B cell (primary cell): ENCODE measurements around the gene TP53BP1. TPM values are rescaled to one million over a fixed set of nuclear protein-coding genes. Genes with fewer than 3 reads are reported as not detected.

Experiments used
- ATAC-seq: fragments of 200-7000 bp; cut with Tn5 transposase; one replicate; pipeline ENCODE4 v1.10.0; 2021; ENCODE audit warnings: low read depth, mild to moderate bottlenecking, moderate number of reproducible peaks, moderate library complexity
- CTCF ChIA-PET: fragments of 350-600 bp; sonication (Branson Sonifier 250); formaldehyde crosslinking; loops from one replicate; lab custom pipeline; 2021; ENCODE audit warnings: antibody characterized with exemption, inconsistent platforms; lab: Charles Lee
- POLR2A ChIA-PET: fragments of 350-600 bp; sonication (Branson Sonifier 250); formaldehyde crosslinking; loops from one replicate; lab custom pipeline; 2021; ENCODE audit warnings: antibody characterized with exemption; lab: Charles Lee
- DNase-seq: peaks from one replicate; pipeline ENCODE4 v3.0.0; 2013
- H2AFZ ChIP-seq: 2 replicates; pipeline ENCODE4 v1.6.1; 2012; ENCODE audit warnings: mild to moderate bottlenecking, low read depth, low read length; ENCODE audit not compliant: insufficient read depth, poor library complexity, severe bottlenecking
- H3K27ac ChIP-seq, 2 donors: 1 replicate in 1 of 2; 2 replicates in 1 of 2; pipeline ENCODE4 v1.5.1; 2012 to 2013; ENCODE audit warnings: low read length in 2 of 2, mild to moderate bottlenecking in 2 of 2, moderate library complexity in 1 of 2
- H3K27me3 ChIP-seq, 4 experiments: fragments of 200-600 bp in 1 of 4; sonication (generic) in 1 of 4; replicated peaks in 1 of 4; 1 replicate in 2 of 4; 2 replicates in 2 of 4; pipeline versions ENCODE4 v1.6.1 to v1.7.0; 2013 to 2016; ENCODE audit warnings: low read length in 3 of 4, mild to moderate bottlenecking in 2 of 4, mixed read lengths in 1 of 4, moderate library complexity in 1 of 4; ENCODE audit not compliant: insufficient read depth in 4 of 4, control insufficient read depth in 3 of 4; ENCODE audit errors: control extremely low read depth in 1 of 4
- H3K36me3 ChIP-seq, 2 experiments: replicated peaks in 1 of 2; 1 replicate in 1 of 2; 2 replicates in 1 of 2; pipeline versions ENCODE4 v1.6.1 to v1.7.1; 2013; ENCODE audit warnings: low read length in 1 of 2; ENCODE audit not compliant: insufficient read depth in 2 of 2, control insufficient read depth in 1 of 2; ENCODE audit errors: control extremely low read depth in 1 of 2, extremely low read depth in 1 of 2
- H3K4me1 ChIP-seq, 2 donors: fragments of 200-600 bp in 1 of 2; sonication (generic) in 1 of 2; 1 replicate in 1 of 2; 2 replicates in 1 of 2; pipeline versions ENCODE4 v1.5.1 to v1.6.1; 2013 to 2017; ENCODE audit warnings: low read length in 2 of 2; ENCODE audit not compliant: control insufficient read depth in 2 of 2, insufficient read depth in 2 of 2
- H3K4me2 ChIP-seq: replicated peaks from 2 replicates; pipeline ENCODE3; 2012; ENCODE audit warnings: mild to moderate bottlenecking, low read depth, low read length; ENCODE audit not compliant: poor library complexity, severe bottlenecking
- H3K4me3 ChIP-seq, 5 experiments: fragments of 200-600 bp in 1 of 5; sonication (generic) in 1 of 5; 1 replicate in 3 of 5; 2 replicates in 2 of 5; pipeline versions ENCODE4 v1.5.1 to v1.7.0; 2011 to 2016; ENCODE audit warnings: low read length in 4 of 5, mild to moderate bottlenecking in 4 of 5, low read depth in 2 of 5, control low read depth in 1 of 5, moderate library complexity in 1 of 5; ENCODE audit not compliant: insufficient read depth in 1 of 5; ENCODE audit errors: control extremely low read depth in 1 of 5, extremely low read depth in 1 of 5
- H3K79me2 ChIP-seq: fragments of 200-600 bp; sonication (generic); one replicate; pipeline ENCODE4 v1.6.0; 2016; ENCODE audit warnings: low read length; ENCODE audit not compliant: control insufficient read depth, insufficient read depth
- H3K9ac ChIP-seq: fragments of 200-600 bp; sonication (generic); 2 replicates; pipeline ENCODE4 v1.6.1; 2017; ENCODE audit warnings: mild to moderate bottlenecking, low read length, moderate library complexity
- H3K9me3 ChIP-seq, 3 donors: one replicate each; pipeline versions ENCODE4 v1.6.1 to v1.7.1; 2013; ENCODE audit warnings: low read length in 2 of 3; ENCODE audit not compliant: control insufficient read depth in 2 of 3, insufficient read depth in 1 of 3; ENCODE audit errors: control extremely low read depth in 1 of 3
- H4K20me1 ChIP-seq: 2 replicates; pipeline ENCODE4 v1.6.0; 2012; ENCODE audit warnings: mild to moderate bottlenecking, low read length; ENCODE audit not compliant: insufficient read depth, control insufficient read depth, poor library complexity, severe bottlenecking
- H3K27ac Mint-ChIP-seq: one replicate; pipeline ENCODE4 v1.8.0; 2021; ENCODE audit warnings: mixed read lengths
- H3K27me3 Mint-ChIP-seq: one replicate; pipeline ENCODE4 v1.8.0; 2021; ENCODE audit warnings: mixed read lengths
- H3K4me1 Mint-ChIP-seq: one replicate; pipeline ENCODE4 v1.8.0; 2021; ENCODE audit warnings: mixed read lengths
- H3K4me3 Mint-ChIP-seq: one replicate; pipeline ENCODE4 v1.8.0; 2021; ENCODE audit warnings: mixed read lengths
- H3K9me3 Mint-ChIP-seq: one replicate; pipeline ENCODE4 v1.8.0; 2022; ENCODE audit warnings: mixed read lengths; ENCODE audit not compliant: insufficient read depth
- CTCF ChIP-seq: fragments of 200-600 bp; IDR thresholded peaks from one replicate; pipeline ENCODE4 v1.8.0; 2022; ENCODE audit warnings: antibody characterized with exemption, mild to moderate bottlenecking
- EZH2 ChIP-seq: IDR thresholded peaks from 2 replicates; pipeline ENCODE4 v1.6.1; 2012; ENCODE audit warnings: borderline replicate concordance, low read depth, mild to moderate bottlenecking, moderate library complexity, low read length; ENCODE audit not compliant: insufficient read depth, poor library complexity, severe bottlenecking
- WGBS: methylation state at CpG from one replicate; pipeline ENCODE4 v1.1.5; 2013; ENCODE audit warnings: missing lambda C conversion rate; ENCODE audit not compliant: insufficient coverage; 5-methylcytosine and 5-hydroxymethylcytosine counted together
- intact Hi-C: fragments of 100-400 bp; cut with micrococcal nuclease; formaldehyde crosslinking; loops from one replicate; pipeline ENCODE4 v1.10.0; 2022
- polyA plus RNA-seq: library from polyadenylated mRNA; depleted of rRNA; stranded (reverse); fragments of >200 nt; gene quantifications from 2 replicates; pipeline ENCODE4 v1.2.3, GENCODE V29; 2012
- total RNA-seq, 2 donors: library from RNA; stranded (reverse); fragments of 120-200 nt in 1 of 2; gene quantifications; 1 replicate in 1 of 2; 2 replicates in 1 of 2; pipeline versions ENCODE4 v1.2.3 to v1.2.4, GENCODE V29; 2013 to 2022

TP53BP1 gene
- total and polyA plus RNA-seq, 2 donors (not counting 1 experiment from before 2014, with no cell fraction given), result 13.1 to 70.5 TPM

- no peaks in the 10 kb centered on the region for H4K20me1 ChIP-seq
- ChIA-PET POLR2A (no interaction called here), CTCF (no interaction called here)
- H3K27me3 Mint-ChIP-seq, result no peaks in the 10 kb centered on the region
- H3K4me2 ChIP-seq, result no peak overlapping the region
- WGBS, result no CpG with 5 or more reads among the region's 1 CpG
- H3K4me3 ChIP-seq, result no peak overlapping the region
- no peak for TF ChIP-seq CTCF
- TF ChIP-seq EZH2, result no peak
- DNase-seq (no peak), ATAC-seq (no peak)
- intact Hi-C loops, result no loop called here
- H3K4me3 Mint-ChIP-seq, result no peak overlapping the region
- H2AFZ ChIP-seq, result no peak overlapping the region
- H3K27me3 ChIP-seq, result no peaks in the 10 kb centered on the region
- no peak overlapping the region for H3K9ac ChIP-seq
- H3K36me3 ChIP-seq, result peaks cover 6 to 14% of the 10 kb centered on the region in 2 experiments
- no peaks in the 10 kb centered on the region for H3K9me3 Mint-ChIP-seq
- H3K4me1 Mint-ChIP-seq, result no peaks in the 10 kb centered on the region
- H3K79me2 ChIP-seq, result no peaks in the 10 kb centered on the region
- H3K27ac Mint-ChIP-seq, result no peak overlapping the region
- H3K4me1 ChIP-seq, result no peaks in the 10 kb centered on the region
- no peaks in the 10 kb centered on the region for H3K9me3 ChIP-seq
- H3K27ac ChIP-seq, result no peak overlapping the region
These were observed 29.4 kb downstream of the TP53BP1 start for GRCh38 chr15:43463507-43463906.

GRCh38 chr15:43449981-43450380, 43.0 kb downstream of the TP53BP1 start:
- no peak overlapping the region for H3K27ac ChIP-seq
- H3K4me2 ChIP-seq, result no peak overlapping the region
- ChIA-PET POLR2A (no interaction called here), CTCF (no interaction called here)
- no peak for TF ChIP-seq EZH2
- TF ChIP-seq CTCF, result no peak
- Mint-ChIP-seq H3K27ac (no peak overlapping the region), H3K27me3 (no peaks in the 10 kb centered on the region), H3K9me3 (no peaks in the 10 kb centered on the region), H3K4me1 (no peaks in the 10 kb centered on the region), H3K4me3 (no peak overlapping the region)
- no peaks in the 10 kb centered on the region for H3K4me1 ChIP-seq
- H3K4me3 ChIP-seq, result no peak overlapping the region
- ATAC-seq (no peak), DNase-seq (no peak)
- no peaks in the 10 kb centered on the region for H3K79me2 ChIP-seq
- no peak overlapping the region for H3K9ac ChIP-seq
- no peaks in the 10 kb centered on the region for H3K9me3 ChIP-seq
- intact Hi-C loops, result no loop called here
- WGBS, result no CpG with 5 or more reads among the region's 1 CpG
- no peaks in the 10 kb centered on the region for H3K27me3 ChIP-seq
- H4K20me1 ChIP-seq, result no peaks in the 10 kb centered on the region
- no peak overlapping the region for H2AFZ ChIP-seq
- H3K36me3 ChIP-seq, result peaks cover 8 to 19% of the 10 kb centered on the region in 2 experiments
